Measurements from ENCODE around the gene PIM2.

Gene PIM2

GRCh38 chrX:48905090-48905790 is 13.6 kb downstream of the PIM2 start:
- H3K36me3 ChIP-seq (ENCODE audit: insufficient read depth, low read length): peaks cover 17% of the 10 kb centered on the region; the same call in 1 of the 2 replicates
- H3K9ac ChIP-seq (ENCODE audit: insufficient read length): no peak overlapping the region
- no peak overlapping the region for H3K27ac ChIP-seq
- no peak for TF ChIP-seq POLR2AphosphoS5 (IDR thresholded peaks at IDR 0.05; ENCODE audit: borderline replicate concordance, low read depth, low read length)
- no peak for TF ChIP-seq FOXP2 (optimal IDR thresholded peaks at IDR 0.05; ENCODE audit: control extremely low read depth, extremely low read length, insufficient read depth)
- no peak for TF ChIP-seq EZH2 (IDR thresholded peaks at IDR 0.05)
- DNase-seq (ENCODE audit: low read depth, low spot score): no peak
- H3K4me3 ChIP-seq: no peak overlapping the region
- H3K9me3 ChIP-seq (ENCODE audit: low read depth, low read length): no peaks in the 10 kb centered on the region

GRCh38 chrX:48904626-48905025 is 14.2 kb downstream of the PIM2 start:
- no peak for DNase-seq (ENCODE audit: low read depth, low spot score)
- Histone ChIP-seq H3K36me3 (ENCODE audit: insufficient read depth, low read length) (peaks cover 18% of the 10 kb centered on the region; the same call in 1 of the 2 replicates), H3K9me3 (ENCODE audit: low read depth, low read length) (no peaks in the 10 kb centered on the region), H3K9ac (ENCODE audit: insufficient read length) (no peak overlapping the region), H3K4me3 (no peak overlapping the region), H3K27ac (no peak overlapping the region)
- TF ChIP-seq POLR2AphosphoS5 (IDR thresholded peaks at IDR 0.05; ENCODE audit: borderline replicate concordance, low read depth, low read length) (no peak), EZH2 (IDR thresholded peaks at IDR 0.05) (no peak), FOXP2 (optimal IDR thresholded peaks at IDR 0.05; ENCODE audit: control extremely low read depth, extremely low read length, insufficient read depth) (no peak)

- TF ChIP-seq EZH2 (IDR thresholded peaks at IDR 0.05) (no peak), FOXP2 (optimal IDR thresholded peaks at IDR 0.05; ENCODE audit: control extremely low read depth, extremely low read length, insufficient read depth) (no peak), POLR2AphosphoS5 (IDR thresholded peaks at IDR 0.05; ENCODE audit: borderline replicate concordance, low read depth, low read length) (peak; percentile 11; the same call in 1 of the 2 replicates)
- Histone ChIP-seq H3K9ac (ENCODE audit: insufficient read length) (no peak overlapping the region), H3K36me3 (ENCODE audit: insufficient read depth, low read length) (peaks cover 22% of the 10 kb centered on the region; the same call in 1 of the 2 replicates), H3K4me3 (no peak overlapping the region), H3K27ac (no peak overlapping the region), H3K9me3 (ENCODE audit: low read depth, low read length) (no peaks in the 10 kb centered on the region)
- no peak for DNase-seq (ENCODE audit: low read depth, low spot score)
These were observed 14.6 kb downstream of the PIM2 start for GRCh38 chrX:48904180-48904579.

- Histone ChIP-seq H3K4me3 (no peak overlapping the region), H3K36me3 (ENCODE audit: insufficient read depth, low read length) (peaks cover 22% of the 10 kb centered on the region; the same call in 1 of the 2 replicates), H3K9me3 (ENCODE audit: low read depth, low read length) (no peaks in the 10 kb centered on the region), H3K27ac (no peak overlapping the region), H3K9ac (ENCODE audit: insufficient read length) (no peak overlapping the region)
- no peak for DNase-seq (ENCODE audit: low read depth, low spot score)
- no peak for TF ChIP-seq EZH2 (IDR thresholded peaks at IDR 0.05)
- TF ChIP-seq FOXP2 (optimal IDR thresholded peaks at IDR 0.05; ENCODE audit: control extremely low read depth, extremely low read length, insufficient read depth): no peak
- TF ChIP-seq POLR2AphosphoS5 (IDR thresholded peaks at IDR 0.05; ENCODE audit: borderline replicate concordance, low read depth, low read length): no peak
These were observed 15.5 kb downstream of the PIM2 start for GRCh38 chrX:48903290-48903689.

- DNase-seq (ENCODE audit: low read depth, low spot score): no peak
- TF ChIP-seq EZH2 (IDR thresholded peaks at IDR 0.05) (no peak), POLR2AphosphoS5 (IDR thresholded peaks at IDR 0.05; ENCODE audit: borderline replicate concordance, low read depth, low read length) (peak; percentile 27; the same call in 1 of the 2 replicates), FOXP2 (optimal IDR thresholded peaks at IDR 0.05; ENCODE audit: control extremely low read depth, extremely low read length, insufficient read depth) (no peak)
- Histone ChIP-seq H3K4me3 (no peak overlapping the region), H3K9ac (ENCODE audit: insufficient read length) (no peak overlapping the region), H3K9me3 (ENCODE audit: low read depth, low read length) (no peaks in the 10 kb centered on the region), H3K27ac (no peak overlapping the region), H3K36me3 (ENCODE audit: insufficient read depth, low read length) (peaks cover 22% of the 10 kb centered on the region; the same call in 1 of the 2 replicates)
These were observed 16.0 kb downstream of the PIM2 start for GRCh38 chrX:48902776-48903175.

- no peak for TF ChIP-seq EZH2 (IDR thresholded peaks at IDR 0.05)
- no peak for TF ChIP-seq FOXP2 (optimal IDR thresholded peaks at IDR 0.05; ENCODE audit: control extremely low read depth, extremely low read length, insufficient read depth)
- no peak for TF ChIP-seq POLR2AphosphoS5 (IDR thresholded peaks at IDR 0.05; ENCODE audit: borderline replicate concordance, low read depth, low read length)
- H3K27ac ChIP-seq: no peak overlapping the region
- no peak for DNase-seq (ENCODE audit: low read depth, low spot score)
- no peak overlapping the region for H3K4me3 ChIP-seq
- no peaks in the 10 kb centered on the region for H3K9me3 ChIP-seq (ENCODE audit: low read depth, low read length)
- no peak overlapping the region for H3K9ac ChIP-seq (ENCODE audit: insufficient read length)
- H3K36me3 ChIP-seq (ENCODE audit: insufficient read depth, low read length): peaks cover 22% of the 10 kb centered on the region; the same call in 1 of the 2 replicates
These were observed 16.7 kb downstream of the PIM2 start for GRCh38 chrX:48902135-48902534.

- DNase-seq (ENCODE audit: low read depth, low spot score): no peak
- Histone ChIP-seq H3K9me3 (ENCODE audit: low read depth, low read length) (no peaks in the 10 kb centered on the region), H3K4me3 (no peak overlapping the region), H3K27ac (no peak overlapping the region), H3K36me3 (ENCODE audit: insufficient read depth, low read length) (peaks cover 22% of the 10 kb centered on the region; the same call in 1 of the 2 replicates), H3K9ac (ENCODE audit: insufficient read length) (no peak overlapping the region)
- TF ChIP-seq POLR2AphosphoS5 (IDR thresholded peaks at IDR 0.05; ENCODE audit: borderline replicate concordance, low read depth, low read length) (no peak), FOXP2 (optimal IDR thresholded peaks at IDR 0.05; ENCODE audit: control extremely low read depth, extremely low read length, insufficient read depth) (no peak), EZH2 (IDR thresholded peaks at IDR 0.05) (no peak)
These were observed 17.8 kb downstream of the PIM2 start for GRCh38 chrX:48901069-48901468.

- TF ChIP-seq FOXP2 (optimal IDR thresholded peaks at IDR 0.05; ENCODE audit: control extremely low read depth, extremely low read length, insufficient read depth) (no peak), POLR2AphosphoS5 (IDR thresholded peaks at IDR 0.05; ENCODE audit: borderline replicate concordance, low read depth, low read length) (no peak), EZH2 (IDR thresholded peaks at IDR 0.05) (no peak)
- Histone ChIP-seq H3K9me3 (ENCODE audit: low read depth, low read length) (no peaks in the 10 kb centered on the region), H3K4me3 (no peak overlapping the region), H3K36me3 (ENCODE audit: insufficient read depth, low read length) (peaks cover 22% of the 10 kb centered on the region; the same call in 1 of the 2 replicates), H3K27ac (no peak overlapping the region), H3K9ac (ENCODE audit: insufficient read length) (no peak overlapping the region)
- DNase-seq (ENCODE audit: low read depth, low spot score): no peak
These were observed 19.8 kb downstream of the PIM2 start for GRCh38 chrX:48899078-48899410.
